Measurements from ENCODE around the gene MACF1. TPM values are rescaled to one million over a fixed set of nuclear protein-coding genes. Genes with fewer than 3 reads are reported as not detected.
"Not testable (repeated sequence)": the region's sequence is repeated elsewhere in the genome, so short reads cannot be mapped to it uniquely, and the experiment has no call there.

The MACF1 gene
- total RNA-seq, 1 experiment from 2014 or later = 189 TPM

GRCh38 chr1:39158327-39159086 lies 46.0 kb upstream of the MACF1 start:
- Histone ChIP-seq H3K36me3 (ENCODE audit: low read depth) (no peaks in the 10 kb centered on the region), H3K79me2 (ENCODE audit: low read depth) (peaks cover 37% of the 10 kb centered on the region), H3K9me2 (ENCODE audit: insufficient read depth) (no peaks in the 10 kb centered on the region), H3K4me2 (peak overlapping the region; percentile 46), H3K9me3 (ENCODE audit: insufficient read depth, low read depth) (no peaks in the 10 kb centered on the region), H3F3A (ENCODE audit: insufficient read depth, low read depth) (peaks cover 40% of the 10 kb centered on the region), H2AFZ (no peak overlapping the region), H3K4me3 (no peak overlapping the region), H3K27me3 (ENCODE audit: insufficient read depth, low read depth) (no peaks in the 10 kb centered on the region), H4K20me1 (ENCODE audit: insufficient read depth) (no peaks in the 10 kb centered on the region; the same call in 1 of the 2 replicates), H3K27ac (peak overlapping the region; percentile 59), H3K4me1 (replicated peaks; ENCODE audit: insufficient read depth) (peaks cover 67% of the 10 kb centered on the region)
- CTCF ChIA-PET = interaction anchor here (0.7 to 2.1 kb wide), 11 partner anchors 9 to 103 kb away, joined by 3 to 13 read pairs (median 3); no protein-coding TSS in a partner anchor
- TF ChIP-seq EZH2 (IDR thresholded peaks at IDR 0.05; ENCODE audit: low read depth) = no peak
- TF ChIP-seq CTCF (conservative IDR thresholded peaks at IDR 0.05) = no peak
- POLR2A ChIA-PET (ENCODE audit: unreplicated experiment) = interaction anchor here (0.5 to 1.3 kb wide), 8 partner anchors 9 to 1628 kb away, joined by 3 to 15 read pairs (median 5); no protein-coding TSS in a partner anchor
- intact Hi-C loops (cut with micrococcal nuclease; ENCODE audit: unreplicated experiment) = loop anchor here (1.0 to 2.0 kb wide), 5 partner anchors 16 to 56 kb away; no protein-coding TSS in a partner anchor
- BruUV-seq (replicated peaks) = no TSS peak
- DNase-seq = peak; percentile 42 to 58

GRCh38 chr1:39159224-39160036 lies 45.1 kb upstream of the MACF1 start:
- Histone ChIP-seq H2AFZ (no peak overlapping the region), H3K9me3 (ENCODE audit: insufficient read depth, low read depth) (no peaks in the 10 kb centered on the region), H3K4me2 (peak overlapping the region; percentile 46), H3K79me2 (ENCODE audit: low read depth) (peaks cover 32% of the 10 kb centered on the region), H3K27ac (peak overlapping the region; percentile 59), H3K27me3 (ENCODE audit: insufficient read depth, low read depth) (no peaks in the 10 kb centered on the region), H4K20me1 (ENCODE audit: insufficient read depth) (no peaks in the 10 kb centered on the region; the same call in 1 of the 2 replicates), H3F3A (ENCODE audit: insufficient read depth, low read depth) (peaks cover 31% of the 10 kb centered on the region), H3K36me3 (ENCODE audit: low read depth) (no peaks in the 10 kb centered on the region), H3K4me3 (no peak overlapping the region), H3K4me1 (replicated peaks; ENCODE audit: insufficient read depth) (peaks cover 58% of the 10 kb centered on the region), H3K9me2 (ENCODE audit: insufficient read depth) (no peaks in the 10 kb centered on the region)
- TF ChIP-seq CTCF (conservative IDR thresholded peaks at IDR 0.05) = no peak
- intact Hi-C loops (cut with micrococcal nuclease; ENCODE audit: unreplicated experiment) = loop anchor here (1.0 to 2.0 kb wide), 5 partner anchors 17 to 57 kb away; no protein-coding TSS in a partner anchor
- POLR2A ChIA-PET (ENCODE audit: unreplicated experiment) = interaction anchor here (0.5 to 1.3 kb wide), 7 partner anchors 8 to 1629 kb away, joined by 3 to 8 read pairs (median 4); no protein-coding TSS in a partner anchor
- DNase-seq = peak; percentile 81 to 90
- TSS peak; percentile 69 for BruUV-seq (replicated peaks)
- CTCF ChIA-PET = interaction anchor here (0.7 to 2.1 kb wide), 7 partner anchors 8 to 61 kb away, joined by 3 to 13 read pairs (median 3); no protein-coding TSS in a partner anchor

GRCh38 chr1:39160703-39161102 lies 43.8 kb upstream of the MACF1 start:
- ChIA-PET CTCF (interaction anchor here (0.5 kb wide), 1 partner anchor 16 kb away, joined by 3 read pairs; no protein-coding TSS in a partner anchor), POLR2A (ENCODE audit: unreplicated experiment) (no interaction called here)

GRCh38 chr1:39161811-39162210 lies 42.7 kb upstream of the MACF1 start:
- CTCF ChIA-PET; H2AFZ ChIP-seq; intact Hi-C loops (cut with micrococcal nuclease; ENCODE audit: unreplicated experiment); H3K9me2 ChIP-seq (ENCODE audit: insufficient read depth); H3K4me3 ChIP-seq; H3K27ac ChIP-seq; H3K36me3 ChIP-seq (ENCODE audit: low read depth); BruUV-seq (replicated peaks); DNase-seq; H3K9me3 ChIP-seq (ENCODE audit: insufficient read depth, low read depth); H3K27me3 ChIP-seq (ENCODE audit: insufficient read depth, low read depth); H3K4me2 ChIP-seq; H4K20me1 ChIP-seq (ENCODE audit: insufficient read depth): not testable (repeated sequence)
- POLR2A ChIA-PET (ENCODE audit: unreplicated experiment) = interaction anchor here (0.6 to 0.8 kb wide), 2 partner anchors 9 to 17 kb away, joined by 3 to 5 read pairs; no protein-coding TSS in a partner anchor
- Histone ChIP-seq H3K79me2 (ENCODE audit: low read depth) (peaks cover 39% of the 10 kb centered on the region), H3K4me1 (replicated peaks; ENCODE audit: insufficient read depth) (peaks cover 38% of the 10 kb centered on the region), H3F3A (ENCODE audit: insufficient read depth, low read depth) (peaks cover 18% of the 10 kb centered on the region)

More at GRCh38 chr1:39160703-39161102, 43.8 kb upstream of the MACF1 start:
- TF ChIP-seq EZH2 (IDR thresholded peaks at IDR 0.05; ENCODE audit: low read depth) (no peak), CTCF (conservative IDR thresholded peaks at IDR 0.05) (no peak)
- Histone ChIP-seq H3K4me2 (no peak overlapping the region), H3F3A (ENCODE audit: insufficient read depth, low read depth) (peaks cover 18% of the 10 kb centered on the region), H3K27me3 (ENCODE audit: insufficient read depth, low read depth) (no peaks in the 10 kb centered on the region), H3K27ac (no peak overlapping the region), H3K36me3 (ENCODE audit: low read depth) (no peaks in the 10 kb centered on the region), H3K9me2 (ENCODE audit: insufficient read depth) (no peaks in the 10 kb centered on the region), H4K20me1 (ENCODE audit: insufficient read depth) (no peaks in the 10 kb centered on the region; the same call in 1 of the 2 replicates), H2AFZ (no peak overlapping the region), H3K4me3 (no peak overlapping the region), H3K4me1 (replicated peaks; ENCODE audit: insufficient read depth) (peaks cover 45% of the 10 kb centered on the region), H3K79me2 (ENCODE audit: low read depth) (peaks cover 43% of the 10 kb centered on the region), H3K9me3 (ENCODE audit: insufficient read depth, low read depth) (no peaks in the 10 kb centered on the region)
- no peak for DNase-seq
- BruUV-seq (replicated peaks) = no TSS peak
- intact Hi-C loops (cut with micrococcal nuclease; ENCODE audit: unreplicated experiment) = no loop called here

Data from PC-9 (cell line).